ENCODE measurements around the gene ANKH.

The ANKH gene

DNA sequence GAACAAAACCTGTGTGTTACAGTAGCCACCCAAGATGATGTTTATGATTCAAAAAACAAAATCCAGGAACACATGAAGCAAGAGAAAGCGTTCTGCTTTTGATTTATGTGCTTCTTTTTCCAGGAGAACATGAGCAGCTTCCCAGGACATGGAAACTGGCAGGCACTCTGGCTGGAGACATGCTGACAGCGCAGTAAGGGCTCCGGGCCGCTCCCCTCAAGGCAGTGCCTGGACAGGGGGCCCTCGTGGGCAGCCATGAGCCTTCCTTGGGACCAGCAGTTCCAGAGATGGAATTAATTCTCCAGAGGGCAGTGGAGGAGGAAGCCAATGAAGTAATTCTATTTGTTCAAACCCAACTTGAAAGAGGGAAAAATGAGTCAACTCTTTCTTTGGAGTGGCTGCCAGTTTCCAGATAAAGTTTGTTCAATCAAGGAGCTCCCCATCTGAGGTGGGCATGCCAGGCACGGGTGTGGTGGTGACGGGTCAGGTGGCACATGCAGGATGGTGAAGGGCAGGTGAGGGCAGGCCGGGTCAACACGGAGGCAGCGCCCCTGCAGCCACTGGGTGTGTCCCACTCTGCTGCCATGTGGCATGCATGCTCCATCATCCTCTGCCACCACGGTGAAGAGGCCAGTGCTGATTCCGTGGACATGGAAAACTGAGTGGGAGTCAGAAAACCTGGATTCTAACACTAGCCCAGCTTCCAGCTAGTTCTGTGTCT, 123.2 kb downstream of the ANKH start:
- no peaks in the 10 kb centered on the region for H3K27me3 ChIP-seq (ENCODE audit: insufficient read depth, low read length, poor library complexity, severe bottlenecking)
- H3K36me3 ChIP-seq (ENCODE audit: insufficient read depth, low read length), result peaks cover 31% of the 10 kb centered on the region
- H2AFZ ChIP-seq (ENCODE audit: low read length), result no peak overlapping the region
- H3K4me3 ChIP-seq (ENCODE audit: low read length, poor library complexity, severe bottlenecking), result no peak overlapping the region
- peaks cover 5% of the 10 kb centered on the region for H3K4me1 ChIP-seq (ENCODE audit: insufficient read depth, low read length, poor library complexity, severe bottlenecking)
- H3K79me2 ChIP-seq (ENCODE audit: insufficient read depth, low read length), result no peaks in the 10 kb centered on the region
- no peaks in the 10 kb centered on the region for H3K9me2 ChIP-seq (replicated peaks; ENCODE audit: low read depth, low read length)
- no peaks in the 10 kb centered on the region for H3K9me3 ChIP-seq (ENCODE audit: insufficient read depth, low read depth, low read length)
- H3K9ac ChIP-seq (ENCODE audit: low read depth, low read length, poor library complexity, severe bottlenecking), result no peak overlapping the region
- H3K4me2 ChIP-seq (ENCODE audit: low read depth, low read length, poor library complexity, severe bottlenecking), result no peak overlapping the region
- TF ChIP-seq, protein P1, sequence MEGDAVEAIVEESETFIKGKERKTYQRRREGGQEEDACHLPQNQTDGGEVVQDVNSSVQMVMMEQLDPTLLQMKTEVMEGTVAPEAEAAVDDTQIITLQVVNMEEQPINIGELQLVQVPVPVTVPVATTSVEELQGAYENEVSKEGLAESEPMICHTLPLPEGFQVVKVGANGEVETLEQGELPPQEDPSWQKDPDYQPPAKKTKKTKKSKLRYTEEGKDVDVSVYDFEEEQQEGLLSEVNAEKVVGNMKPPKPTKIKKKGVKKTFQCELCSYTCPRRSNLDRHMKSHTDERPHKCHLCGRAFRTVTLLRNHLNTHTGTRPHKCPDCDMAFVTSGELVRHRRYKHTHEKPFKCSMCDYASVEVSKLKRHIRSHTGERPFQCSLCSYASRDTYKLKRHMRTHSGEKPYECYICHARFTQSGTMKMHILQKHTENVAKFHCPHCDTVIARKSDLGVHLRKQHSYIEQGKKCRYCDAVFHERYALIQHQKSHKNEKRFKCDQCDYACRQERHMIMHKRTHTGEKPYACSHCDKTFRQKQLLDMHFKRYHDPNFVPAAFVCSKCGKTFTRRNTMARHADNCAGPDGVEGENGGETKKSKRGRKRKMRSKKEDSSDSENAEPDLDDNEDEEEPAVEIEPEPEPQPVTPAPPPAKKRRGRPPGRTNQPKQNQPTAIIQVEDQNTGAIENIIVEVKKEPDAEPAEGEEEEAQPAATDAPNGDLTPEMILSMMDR (conservative IDR thresholded peaks at IDR 0.05; ENCODE audit: low read length), result no peak
- no peak for TF ChIP-seq EZH2phosphoT487 (IDR thresholded peaks at IDR 0.05; ENCODE audit: borderline replicate concordance)
- no peaks in the 10 kb centered on the region for H4K20me1 ChIP-seq (ENCODE audit: insufficient read depth, low read length, poor library complexity, severe bottlenecking)
- H3F3A ChIP-seq (ENCODE audit: low read depth), result no peaks in the 10 kb centered on the region

DNA sequence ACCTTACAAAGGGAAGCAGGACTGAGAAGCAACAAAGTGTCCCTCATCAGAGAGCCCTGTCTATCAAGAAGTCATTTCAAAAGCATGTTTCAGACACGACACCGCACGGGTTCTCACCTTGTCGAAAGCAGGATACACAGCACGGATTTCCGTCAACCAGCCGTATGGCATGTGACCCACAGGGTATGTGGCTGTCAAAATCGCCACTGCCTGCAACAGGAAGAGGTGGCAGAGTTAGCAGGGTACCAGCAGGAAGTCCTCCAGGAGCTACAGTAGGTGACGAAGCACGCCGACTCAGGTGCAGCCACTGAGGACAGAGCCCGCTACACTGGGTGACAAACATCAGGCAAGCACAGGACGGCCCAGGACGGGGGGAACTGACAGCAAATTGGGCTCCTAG, 125.8 kb downstream of the ANKH start:
- H3K4me1 ChIP-seq (ENCODE audit: insufficient read depth, low read length, poor library complexity, severe bottlenecking), result peaks cover 5% of the 10 kb centered on the region
- H3K36me3 ChIP-seq (ENCODE audit: insufficient read depth, low read length), result peaks cover 27% of the 10 kb centered on the region; the same call in 1 of the 2 replicates
- H3K9me2 ChIP-seq (replicated peaks; ENCODE audit: low read depth, low read length), result no peaks in the 10 kb centered on the region
- H3K9ac ChIP-seq (ENCODE audit: low read depth, low read length, poor library complexity, severe bottlenecking), result no peak overlapping the region
- H3K79me2 ChIP-seq (ENCODE audit: insufficient read depth, low read length), result no peaks in the 10 kb centered on the region
- H3K4me3 ChIP-seq (ENCODE audit: low read length, poor library complexity, severe bottlenecking), result no peak overlapping the region
- H3K4me2 ChIP-seq (ENCODE audit: low read depth, low read length, poor library complexity, severe bottlenecking), result no peak overlapping the region
- no peaks in the 10 kb centered on the region for H4K20me1 ChIP-seq (ENCODE audit: insufficient read depth, low read length, poor library complexity, severe bottlenecking)
- H2AFZ ChIP-seq (ENCODE audit: low read length), result no peak overlapping the region
- H3K27me3 ChIP-seq (ENCODE audit: insufficient read depth, low read length, poor library complexity, severe bottlenecking), result no peaks in the 10 kb centered on the region
- TF ChIP-seq, protein P1 (conservative IDR thresholded peaks at IDR 0.05; ENCODE audit: low read length), result no peak
- TF ChIP-seq EZH2phosphoT487 (IDR thresholded peaks at IDR 0.05; ENCODE audit: borderline replicate concordance), result no peak
- no peaks in the 10 kb centered on the region for H3K9me3 ChIP-seq (ENCODE audit: insufficient read depth, low read depth, low read length)
- H3F3A ChIP-seq (ENCODE audit: low read depth), result no peaks in the 10 kb centered on the region

DNA sequence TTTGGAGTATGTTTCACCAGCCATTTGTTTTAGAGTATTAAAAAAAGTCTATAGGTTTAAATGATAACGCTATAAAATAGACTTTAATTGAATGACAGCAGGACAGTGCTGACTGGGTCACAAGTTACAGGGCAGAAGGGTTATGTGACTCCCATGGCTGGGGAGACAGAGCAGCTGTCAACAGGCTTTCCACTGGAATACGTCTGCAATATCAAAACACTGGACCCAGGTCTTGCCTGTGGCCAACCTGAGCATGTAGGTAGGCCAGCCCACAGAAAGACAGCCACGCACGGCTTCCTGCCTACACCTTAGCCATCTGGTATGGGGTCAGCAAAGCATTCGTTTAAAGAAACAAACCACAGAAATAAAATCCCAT, 126.4 kb downstream of the ANKH start:
- peaks cover 5% of the 10 kb centered on the region for H3K4me1 ChIP-seq (ENCODE audit: insufficient read depth, low read length, poor library complexity, severe bottlenecking)
- H3K36me3 ChIP-seq (ENCODE audit: insufficient read depth, low read length), result peaks cover 27% of the 10 kb centered on the region; the same call in 1 of the 2 replicates
- H3K79me2 ChIP-seq (ENCODE audit: insufficient read depth, low read length), result no peaks in the 10 kb centered on the region
- no peak overlapping the region for H3K4me2 ChIP-seq (ENCODE audit: low read depth, low read length, poor library complexity, severe bottlenecking)
- H4K20me1 ChIP-seq (ENCODE audit: insufficient read depth, low read length, poor library complexity, severe bottlenecking), result no peaks in the 10 kb centered on the region
- H3K9ac ChIP-seq (ENCODE audit: low read depth, low read length, poor library complexity, severe bottlenecking), result no peak overlapping the region
- no peaks in the 10 kb centered on the region for H3K27me3 ChIP-seq (ENCODE audit: insufficient read depth, low read length, poor library complexity, severe bottlenecking)
- no peak overlapping the region for H2AFZ ChIP-seq (ENCODE audit: low read length)
- no peak overlapping the region for H3K4me3 ChIP-seq (ENCODE audit: low read length, poor library complexity, severe bottlenecking)
- no peaks in the 10 kb centered on the region for H3K9me2 ChIP-seq (replicated peaks; ENCODE audit: low read depth, low read length)
- no peaks in the 10 kb centered on the region for H3F3A ChIP-seq (ENCODE audit: low read depth)
- H3K9me3 ChIP-seq (ENCODE audit: insufficient read depth, low read depth, low read length), result no peaks in the 10 kb centered on the region
- TF ChIP-seq, protein P1 (conservative IDR thresholded peaks at IDR 0.05; ENCODE audit: low read length), result no peak
- no peak for TF ChIP-seq EZH2phosphoT487 (IDR thresholded peaks at IDR 0.05; ENCODE audit: borderline replicate concordance)
